H9 (cell line): ENCODE measurements around the gene CCDC110. TPM values are rescaled to one million over a fixed set of nuclear protein-coding genes. Genes with fewer than 3 reads are reported as not detected.

Source experiments
- DNase-seq: peaks from one replicate; pipeline ENCODE4 v3.0.0-alpha.2; 2017
- H2AFZ ChIP-seq: one replicate; pipeline ENCODE4 v1.6.1; 2013; ENCODE audit warnings: mild to moderate bottlenecking, low read length, control low read depth, moderate library complexity
- H2AK5ac ChIP-seq: 2 replicates; pipeline ENCODE4 v1.6.1; 2013; ENCODE audit warnings: low read length, control low read depth, mixed read lengths; ENCODE audit not compliant: insufficient read length
- H2BK120ac ChIP-seq: one replicate; pipeline ENCODE4 v1.6.1; 2013; ENCODE audit warnings: low read depth, mild to moderate bottlenecking, low read length, control low read depth, inconsistent platforms; ENCODE audit not compliant: poor library complexity, severe bottlenecking
- H2BK12ac ChIP-seq: 2 replicates; pipeline ENCODE4 v1.6.1; 2013; ENCODE audit warnings: low read length, control low read depth, mixed read lengths, low read depth; ENCODE audit not compliant: insufficient read length
- H2BK15ac ChIP-seq: 2 replicates; pipeline ENCODE4 v1.6.1; 2013; ENCODE audit warnings: low read depth, low read length, control low read depth
- H2BK20ac ChIP-seq: one replicate; pipeline ENCODE4 v1.6.1; 2013; ENCODE audit warnings: low read depth, mild to moderate bottlenecking, low read length, control low read depth, inconsistent platforms; ENCODE audit not compliant: poor library complexity, severe bottlenecking
- H2BK5ac ChIP-seq: 2 replicates; pipeline ENCODE4 v1.6.1; 2013; ENCODE audit warnings: low read length, control low read depth, mixed read lengths; ENCODE audit not compliant: insufficient read length
- H3K14ac ChIP-seq: 2 replicates; pipeline ENCODE4 v1.6.1; 2013; ENCODE audit warnings: low read length, control low read depth; ENCODE audit not compliant: insufficient read depth
- H3K18ac ChIP-seq: 2 replicates; pipeline ENCODE4 v1.6.1; 2013; ENCODE audit warnings: low read depth, mild to moderate bottlenecking, mixed read lengths, low read length, control low read depth; ENCODE audit not compliant: insufficient read length
- H3K23ac ChIP-seq: 2 replicates; pipeline ENCODE4 v1.6.1; 2013; ENCODE audit warnings: low read length, control low read depth, mixed read lengths, low read depth; ENCODE audit not compliant: insufficient read length
- H3K23me2 ChIP-seq: 2 replicates; pipeline ENCODE4 v1.6.1; 2013; ENCODE audit warnings: low read depth, mild to moderate bottlenecking, mixed read lengths, low read length, control low read depth; ENCODE audit not compliant: insufficient read length, poor library complexity, severe bottlenecking
- H3K27ac ChIP-seq: 2 replicates; pipeline ENCODE4 v1.5.1; 2013; ENCODE audit warnings: low read length, control low read depth, mixed read lengths, low read depth; ENCODE audit not compliant: insufficient read length
- H3K27me3 ChIP-seq: 2 replicates; pipeline ENCODE4 v1.6.1; 2013; ENCODE audit warnings: low read length, control low read depth, inconsistent platforms; ENCODE audit not compliant: insufficient read depth
- H3K4ac ChIP-seq: 2 replicates; pipeline ENCODE4 v1.6.1; 2013; ENCODE audit warnings: low read depth, mild to moderate bottlenecking, control low read depth, inconsistent platforms, low read length, moderate library complexity
- H3K4me1 ChIP-seq: 2 replicates; pipeline ENCODE4 v1.6.1; 2013; ENCODE audit warnings: low read length, control low read depth, inconsistent platforms; ENCODE audit not compliant: insufficient read depth
- H3K4me2 ChIP-seq: 2 replicates; pipeline ENCODE4 v1.6.1; 2013; ENCODE audit warnings: low read length, control low read depth, mixed read lengths; ENCODE audit not compliant: insufficient read length, insufficient read depth
- H3K56ac ChIP-seq: 2 replicates; pipeline ENCODE4 v1.6.1; 2013; ENCODE audit warnings: low read depth, mild to moderate bottlenecking, mixed read lengths, low read length, control low read depth; ENCODE audit not compliant: insufficient read length
- H3K79me1 ChIP-seq: 2 replicates; pipeline ENCODE4 v1.6.1; 2013; ENCODE audit warnings: low read depth, mild to moderate bottlenecking, moderate library complexity, low read length, control low read depth, inconsistent platforms; ENCODE audit not compliant: insufficient read depth, poor library complexity, severe bottlenecking
- H3K79me2 ChIP-seq: 2 replicates; pipeline ENCODE4 v1.6.1; 2013; ENCODE audit warnings: low read length, control low read depth, inconsistent platforms; ENCODE audit not compliant: insufficient read depth
- H3K9ac ChIP-seq: 2 replicates; pipeline ENCODE4 v1.6.1; 2013; ENCODE audit warnings: low read length, control low read depth, mixed read lengths; ENCODE audit not compliant: insufficient read length; ENCODE audit errors: extremely low read depth
- H3K9me3 ChIP-seq: one replicate; pipeline ENCODE4 v1.6.1; 2013; ENCODE audit warnings: low read depth, low read length, inconsistent platforms; ENCODE audit not compliant: control insufficient read depth
- H3T11ph ChIP-seq: one replicate; pipeline ENCODE4 v1.6.1; 2013; ENCODE audit warnings: mild to moderate bottlenecking, low read length, control low read depth, inconsistent platforms
- H4K20me1 ChIP-seq: one replicate; pipeline ENCODE4 v1.6.1; 2013; ENCODE audit not compliant: control insufficient read depth, insufficient read length, insufficient read depth
- H4K5ac ChIP-seq: 2 replicates; pipeline ENCODE4 v1.6.1; 2013; ENCODE audit warnings: low read depth, mild to moderate bottlenecking, mixed read lengths, low read length, control low read depth; ENCODE audit not compliant: insufficient read length
- H4K8ac ChIP-seq: replicated peaks from 2 replicates; pipeline ENCODE4 v1.6.1; 2013; ENCODE audit warnings: low read length, control low read depth, mixed read lengths, low read depth; ENCODE audit not compliant: insufficient read length
- H4K91ac ChIP-seq: 2 replicates; pipeline ENCODE4 v1.6.1; 2013; ENCODE audit warnings: low read depth, mild to moderate bottlenecking, moderate library complexity, mixed read lengths, low read length, control low read depth; ENCODE audit not compliant: insufficient read length
- H3K27ac Mint-ChIP-seq, 3 experiments: 2 replicates in 2 of 3; 3 replicates in 1 of 3; pipeline ENCODE4 v1.8.0; 2020 to 2021; ENCODE audit warnings: mixed read lengths in 3 of 3, mild to moderate bottlenecking in 1 of 3, moderate library complexity in 1 of 3
- H3K27me3 Mint-ChIP-seq: 2 replicates; pipeline ENCODE4 v1.8.0; 2021; ENCODE audit warnings: low read depth, mild to moderate bottlenecking, moderate library complexity, mixed read lengths
- H3K36me3 Mint-ChIP-seq, 3 experiments: 2 replicates in 2 of 3; 3 replicates in 1 of 3; pipeline ENCODE4 v1.8.0; 2020 to 2021; ENCODE audit warnings: low read depth in 3 of 3, mixed read lengths in 3 of 3; ENCODE audit not compliant: insufficient read depth in 1 of 3
- H3K4me1 Mint-ChIP-seq, 2 experiments: 2 replicates each; pipeline ENCODE4 v1.8.0; 2020; ENCODE audit warnings: mixed read lengths in 2 of 2
- H3K4me3 Mint-ChIP-seq, 2 experiments: 2 replicates in 1 of 2; 3 replicates in 1 of 2; pipeline ENCODE4 v1.8.0; 2020 to 2021; ENCODE audit warnings: mild to moderate bottlenecking in 2 of 2, mixed read lengths in 2 of 2, moderate library complexity in 1 of 2
- H3K9me3 Mint-ChIP-seq, 2 experiments: 2 replicates in 1 of 2; 3 replicates in 1 of 2; pipeline ENCODE4 v1.8.0; 2020; ENCODE audit warnings: mild to moderate bottlenecking in 2 of 2, mixed read lengths in 2 of 2, moderate library complexity in 1 of 2
- WGBS: extraction: QIAGEN DNeasy Blood & Tissue Kit; methylation state at CpG from one replicate; pipeline ENCODE4 v1.1.7; 2013; ENCODE audit warnings: missing lambda C conversion rate, low lambda C conversion rate, mixed read lengths; ENCODE audit not compliant: insufficient read length; ENCODE audit errors: extremely low coverage; 5-methylcytosine and 5-hydroxymethylcytosine counted together
- total RNA-seq: library from RNA; stranded (reverse); gene quantifications from 2 replicates; pipeline ENCODE4 v1.2.1, GENCODE V29; 2021
- TF ChIP-seq, protein P1 (sequence below): fragments of 200-600 bp; sonication (generic); conservative IDR thresholded peaks from 3 replicates; pipeline ENCODE4 v1.8.0; 2021; ENCODE audit warnings: antibody characterized with exemption, mild to moderate bottlenecking

Gene CCDC110
- total RNA-seq, 1 experiment from 2014 or later = 2.3 TPM

DNA sequence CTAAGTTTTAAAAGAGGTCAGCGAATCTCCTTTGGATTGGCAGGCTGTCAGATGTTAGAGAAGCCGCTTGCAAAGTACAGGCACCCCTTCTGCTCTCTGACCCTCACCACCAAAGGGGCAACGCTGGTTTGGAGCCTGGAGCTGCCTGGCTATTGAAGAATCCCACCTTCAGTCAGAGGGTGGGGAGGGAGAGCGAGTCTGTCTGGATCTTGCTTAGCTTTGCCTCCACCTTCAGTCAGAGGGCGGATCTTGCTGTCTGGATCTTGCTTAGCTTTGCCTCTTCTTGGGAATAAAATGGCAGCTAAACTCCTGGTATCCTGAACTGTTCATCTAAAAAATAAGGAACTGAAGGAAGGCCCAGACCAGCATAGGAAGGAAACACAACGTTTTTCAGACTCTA is 7.3 kb downstream of the CCDC110 start:
- no peak overlapping the region for H3K4me2 ChIP-seq
- H2BK20ac ChIP-seq = no peak overlapping the region
- no peaks in the 10 kb centered on the region for H3K23me2 ChIP-seq
- Mint-ChIP-seq H3K4me3 (no peak overlapping the region), H3K4me1 (peaks cover 23 to 28% of the 10 kb centered on the region in 2 experiments), H3K27me3 (peaks cover 9% of the 10 kb centered on the region), H3K9me3 (no peaks in the 10 kb centered on the region; a peak in 1 of 5 replicates), H3K36me3 (peaks cover 0 to 3% (median 0%) of the 10 kb centered on the region in 3 experiments; a peak in 2 of 7 replicates), H3K27ac (no peak overlapping the region)
- H3K9ac ChIP-seq = no peak overlapping the region
- no CpG with 5 or more reads among the region's 6 CpGs for WGBS
- H2BK15ac ChIP-seq = no peak overlapping the region
- H2AFZ ChIP-seq = no peak overlapping the region
- H3K14ac ChIP-seq = no peak overlapping the region
- H4K8ac ChIP-seq = no peak overlapping the region
- H2BK5ac ChIP-seq = no peak overlapping the region
- no peak overlapping the region for H3T11ph ChIP-seq
- H2BK12ac ChIP-seq = no peak overlapping the region
- no peaks in the 10 kb centered on the region for H3K27me3 ChIP-seq
- H3K9me3 ChIP-seq = no peaks in the 10 kb centered on the region
- no peaks in the 10 kb centered on the region for H3K79me2 ChIP-seq
- H2AK5ac ChIP-seq = no peak overlapping the region
- H3K79me1 ChIP-seq = no peaks in the 10 kb centered on the region
- H2BK120ac ChIP-seq = no peak overlapping the region
- peak; percentile 51 for DNase-seq
- no peaks in the 10 kb centered on the region; the same call in 1 of the 2 replicates for H3K4me1 ChIP-seq
- TF ChIP-seq, protein P1, sequence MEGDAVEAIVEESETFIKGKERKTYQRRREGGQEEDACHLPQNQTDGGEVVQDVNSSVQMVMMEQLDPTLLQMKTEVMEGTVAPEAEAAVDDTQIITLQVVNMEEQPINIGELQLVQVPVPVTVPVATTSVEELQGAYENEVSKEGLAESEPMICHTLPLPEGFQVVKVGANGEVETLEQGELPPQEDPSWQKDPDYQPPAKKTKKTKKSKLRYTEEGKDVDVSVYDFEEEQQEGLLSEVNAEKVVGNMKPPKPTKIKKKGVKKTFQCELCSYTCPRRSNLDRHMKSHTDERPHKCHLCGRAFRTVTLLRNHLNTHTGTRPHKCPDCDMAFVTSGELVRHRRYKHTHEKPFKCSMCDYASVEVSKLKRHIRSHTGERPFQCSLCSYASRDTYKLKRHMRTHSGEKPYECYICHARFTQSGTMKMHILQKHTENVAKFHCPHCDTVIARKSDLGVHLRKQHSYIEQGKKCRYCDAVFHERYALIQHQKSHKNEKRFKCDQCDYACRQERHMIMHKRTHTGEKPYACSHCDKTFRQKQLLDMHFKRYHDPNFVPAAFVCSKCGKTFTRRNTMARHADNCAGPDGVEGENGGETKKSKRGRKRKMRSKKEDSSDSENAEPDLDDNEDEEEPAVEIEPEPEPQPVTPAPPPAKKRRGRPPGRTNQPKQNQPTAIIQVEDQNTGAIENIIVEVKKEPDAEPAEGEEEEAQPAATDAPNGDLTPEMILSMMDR = peak; percentile 20; the same call in 1 of the 3 replicates
- no peak overlapping the region for H3K27ac ChIP-seq
- no peak overlapping the region for H4K5ac ChIP-seq
- H3K23ac ChIP-seq = no peak overlapping the region
- no peak overlapping the region for H3K56ac ChIP-seq
- no peak overlapping the region for H4K91ac ChIP-seq
- H3K18ac ChIP-seq = no peak overlapping the region
- H3K4ac ChIP-seq = no peak overlapping the region
- H4K20me1 ChIP-seq = no peaks in the 10 kb centered on the region
